Hepatocyte (in vitro differentiated cells): ENCODE measurements around the gene FAM234A. TPM values are rescaled to one million over a fixed set of nuclear protein-coding genes. Genes with fewer than 3 reads are reported as not detected.

Source experiments
- DNase-seq: peaks from one replicate; pipeline ENCODE4 v3.0.0-alpha.2; 2016; ENCODE audit warnings: low spot score
- H2AFZ ChIP-seq: fragments of 200-600 bp; sonication (generic); 2 replicates; pipeline ENCODE4 v1.6.0; 2016; ENCODE audit warnings: antibody characterized with exemption, mild to moderate bottlenecking
- H3K27ac ChIP-seq: fragments of 200-600 bp; sonication (generic); 2 replicates; pipeline ENCODE4 v1.5.1; 2016; ENCODE audit warnings: mild to moderate bottlenecking
- H3K27me3 ChIP-seq: fragments of 200-600 bp; sonication (generic); 2 replicates; pipeline ENCODE4 v1.6.1; 2016
- H3K36me3 ChIP-seq: fragments of 200-600 bp; sonication (generic); replicated peaks from 2 replicates; pipeline ENCODE4 v1.5.1; 2016; ENCODE audit warnings: low read depth; ENCODE audit not compliant: insufficient read depth
- H3K4me1 ChIP-seq: fragments of 200-600 bp; sonication (generic); 2 replicates; pipeline ENCODE4 v1.5.1; 2016; ENCODE audit warnings: mild to moderate bottlenecking, moderate library complexity; ENCODE audit not compliant: insufficient read depth
- H3K4me2 ChIP-seq: fragments of 200-600 bp; sonication (generic); 2 replicates; pipeline ENCODE4 v1.6.0; 2016
- H3K4me3 ChIP-seq: fragments of 200-600 bp; sonication (generic); 2 replicates; pipeline ENCODE4 v1.5.1; 2016; ENCODE audit warnings: mild to moderate bottlenecking
- H3K79me2 ChIP-seq: fragments of 200-600 bp; sonication (generic); 2 replicates; pipeline ENCODE4 v1.6.0; 2017; ENCODE audit warnings: mild to moderate bottlenecking
- H3K9me2 ChIP-seq: fragments of 200-600 bp; sonication (generic); replicated peaks from 2 replicates; pipeline ENCODE4 v1.6.0; 2017; ENCODE audit warnings: mild to moderate bottlenecking; ENCODE audit not compliant: insufficient read depth
- H3K9me3 ChIP-seq: fragments of 200-600 bp; sonication (generic); 2 replicates; pipeline ENCODE4 v1.5.1; 2016; ENCODE audit warnings: low read depth, mild to moderate bottlenecking
- H4K20me1 ChIP-seq: fragments of 200-600 bp; sonication (generic); 2 replicates; pipeline ENCODE4 v1.6.0; 2016; ENCODE audit warnings: mild to moderate bottlenecking; ENCODE audit not compliant: insufficient read depth, poor library complexity, severe bottlenecking
- EZH2 ChIP-seq: fragments of 200-600 bp; sonication (generic); IDR thresholded peaks from 2 replicates; pipeline ENCODE4 v1.6.1; 2016; ENCODE audit warnings: antibody characterized with exemption, mild to moderate bottlenecking, borderline replicate concordance
- EZH2phosphoT487 ChIP-seq: fragments of 200-600 bp; sonication (generic); IDR thresholded peaks from one replicate; pipeline ENCODE4 v1.6.1; 2018; ENCODE audit warnings: antibody characterized with exemption, mild to moderate bottlenecking, low read depth, moderate library complexity; ENCODE audit not compliant: unreplicated experiment, severe bottlenecking
- WGBS: methylation state at CpG from one replicate; pipeline ENCODE4 v1.1.6; 2016; ENCODE audit warnings: low lambda C conversion rate; ENCODE audit errors: missing lambda C conversion rate; 5-methylcytosine and 5-hydroxymethylcytosine counted together
- polyA plus RNA-seq: library from polyadenylated mRNA; unstranded; fragments of >200 nt; fragmentation: Nextera tagmentation; extraction: Ambion mirVana; gene quantifications from 2 replicates; pipeline ENCODE4 v1.2.1, GENCODE V29; 2016
- total RNA-seq: library from RNA; depleted of rRNA; stranded (reverse); fragments of >200 nt; gene quantifications from 2 replicates; pipeline ENCODE4 v1.2.3, GENCODE V29; 2014
- TF ChIP-seq, protein P1 (sequence below): fragments of 200-600 bp; sonication (generic); IDR thresholded peaks from 2 replicates; pipeline ENCODE4 v1.5.1; 2016; ENCODE audit warnings: antibody characterized with exemption, mild to moderate bottlenecking; ENCODE audit not compliant: poor library complexity

The FAM234A gene
- total and polyA plus RNA-seq, 2 experiments from 2014 or later: 84.1 to 106 TPM

- no peak overlapping the region for H3K27ac ChIP-seq
- no peaks in the 10 kb centered on the region for H3K36me3 ChIP-seq
- H3K4me2 ChIP-seq: no peak overlapping the region
- TF ChIP-seq EZH2: no peak
- TF ChIP-seq, protein P1, sequence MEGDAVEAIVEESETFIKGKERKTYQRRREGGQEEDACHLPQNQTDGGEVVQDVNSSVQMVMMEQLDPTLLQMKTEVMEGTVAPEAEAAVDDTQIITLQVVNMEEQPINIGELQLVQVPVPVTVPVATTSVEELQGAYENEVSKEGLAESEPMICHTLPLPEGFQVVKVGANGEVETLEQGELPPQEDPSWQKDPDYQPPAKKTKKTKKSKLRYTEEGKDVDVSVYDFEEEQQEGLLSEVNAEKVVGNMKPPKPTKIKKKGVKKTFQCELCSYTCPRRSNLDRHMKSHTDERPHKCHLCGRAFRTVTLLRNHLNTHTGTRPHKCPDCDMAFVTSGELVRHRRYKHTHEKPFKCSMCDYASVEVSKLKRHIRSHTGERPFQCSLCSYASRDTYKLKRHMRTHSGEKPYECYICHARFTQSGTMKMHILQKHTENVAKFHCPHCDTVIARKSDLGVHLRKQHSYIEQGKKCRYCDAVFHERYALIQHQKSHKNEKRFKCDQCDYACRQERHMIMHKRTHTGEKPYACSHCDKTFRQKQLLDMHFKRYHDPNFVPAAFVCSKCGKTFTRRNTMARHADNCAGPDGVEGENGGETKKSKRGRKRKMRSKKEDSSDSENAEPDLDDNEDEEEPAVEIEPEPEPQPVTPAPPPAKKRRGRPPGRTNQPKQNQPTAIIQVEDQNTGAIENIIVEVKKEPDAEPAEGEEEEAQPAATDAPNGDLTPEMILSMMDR: no peak
- no peak for TF ChIP-seq EZH2phosphoT487
- no peaks in the 10 kb centered on the region for H3K27me3 ChIP-seq
- no peaks in the 10 kb centered on the region for H4K20me1 ChIP-seq
- DNase-seq: no peak
- H3K4me1 ChIP-seq: no peaks in the 10 kb centered on the region
- H3K79me2 ChIP-seq: no peaks in the 10 kb centered on the region
- no peak overlapping the region for H2AFZ ChIP-seq
- H3K9me3 ChIP-seq: no peaks in the 10 kb centered on the region
- H3K4me3 ChIP-seq: no peak overlapping the region
- H3K9me2 ChIP-seq: no peaks in the 10 kb centered on the region
- 95% methylated on average over 15 of the region's 17 CpGs for WGBS
These were observed 29.3 kb downstream of the FAM234A start for GRCh38 chr16:263944-264343.

- H4K20me1 ChIP-seq: no peaks in the 10 kb centered on the region
- WGBS: 98% methylated on average over 20 of the region's 23 CpGs
- no peaks in the 10 kb centered on the region for H3K36me3 ChIP-seq
- H3K4me3 ChIP-seq: no peak overlapping the region
- no peak for DNase-seq
- H3K9me3 ChIP-seq: no peaks in the 10 kb centered on the region
- no peak for TF ChIP-seq EZH2phosphoT487
- no peak for TF ChIP-seq EZH2
- TF ChIP-seq, protein P1: no peak
- H3K27ac ChIP-seq: no peak overlapping the region
- no peaks in the 10 kb centered on the region for H3K79me2 ChIP-seq
- no peaks in the 10 kb centered on the region for H3K4me1 ChIP-seq
- no peak overlapping the region for H2AFZ ChIP-seq
- H3K4me2 ChIP-seq: no peak overlapping the region
- H3K9me2 ChIP-seq: no peaks in the 10 kb centered on the region
- H3K27me3 ChIP-seq: no peaks in the 10 kb centered on the region
These were observed 29.9 kb downstream of the FAM234A start for GRCh38 chr16:264440-264951.

DNA sequence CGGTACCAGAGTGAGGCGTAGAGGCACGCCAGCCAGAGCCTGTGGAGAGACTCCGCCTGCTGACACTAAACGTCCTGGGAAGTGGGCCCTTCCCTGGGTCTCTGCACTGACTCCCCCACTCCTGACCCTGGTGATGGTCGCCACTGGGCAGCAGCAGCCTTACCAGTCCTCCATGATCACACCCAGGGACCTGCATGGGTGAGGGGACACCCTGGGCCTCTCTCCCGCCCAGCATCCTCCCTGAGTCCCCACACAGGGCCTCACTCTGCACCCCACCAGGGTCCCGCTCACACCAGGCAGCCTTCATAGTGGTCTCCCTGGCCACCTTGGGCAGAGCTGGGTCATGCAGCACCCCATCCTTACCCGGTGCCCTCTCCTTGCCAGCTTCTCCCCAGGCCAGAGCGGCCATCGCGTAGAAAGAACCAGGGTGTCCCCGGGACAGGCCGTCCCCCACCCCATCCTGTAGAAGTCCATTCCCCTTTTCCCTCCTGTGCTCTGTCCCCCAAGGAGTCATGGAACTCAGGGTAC, 30.4 kb downstream of the FAM234A start:
- no peaks in the 10 kb centered on the region for H3K36me3 ChIP-seq
- no peaks in the 10 kb centered on the region for H3K4me1 ChIP-seq
- H3K79me2 ChIP-seq: no peaks in the 10 kb centered on the region
- no peaks in the 10 kb centered on the region for H4K20me1 ChIP-seq
- no peak overlapping the region for H2AFZ ChIP-seq
- TF ChIP-seq, protein P1: no peak
- TF ChIP-seq EZH2 (no peak), EZH2phosphoT487 (no peak)
- H3K27me3 ChIP-seq: no peaks in the 10 kb centered on the region
- H3K27ac ChIP-seq: no peak overlapping the region
- WGBS: 97% methylated on average over 14 of the region's 14 CpGs
- H3K9me3 ChIP-seq: no peaks in the 10 kb centered on the region
- H3K9me2 ChIP-seq: no peaks in the 10 kb centered on the region
- H3K4me2 ChIP-seq: no peak overlapping the region
- no peak for DNase-seq
- no peak overlapping the region for H3K4me3 ChIP-seq
